PC-9 (cell line): Measurements from ENCODE around the gene DGLUCY.
"Not testable (repeated sequence)": the region's sequence is repeated elsewhere in the genome, so short reads cannot be mapped to it uniquely, and the experiment has no call there.

ENCODE experiments used
- EZH2 ChIP-seq: fragments of 200-600 bp; sonication (generic); IDR thresholded peaks from 2 replicates; pipeline ENCODE4 v1.8.0; 2017; ENCODE audit warnings: antibody characterized with exemption, low read depth
- TF ChIP-seq, protein P1 (sequence below): fragments of 200-600 bp; sonication (generic); conservative IDR thresholded peaks from 2 replicates; pipeline ENCODE4 v1.6.1; 2017; ENCODE audit warnings: mixed run types, antibody characterized with exemption, mild to moderate bottlenecking, moderate library complexity

DNA sequence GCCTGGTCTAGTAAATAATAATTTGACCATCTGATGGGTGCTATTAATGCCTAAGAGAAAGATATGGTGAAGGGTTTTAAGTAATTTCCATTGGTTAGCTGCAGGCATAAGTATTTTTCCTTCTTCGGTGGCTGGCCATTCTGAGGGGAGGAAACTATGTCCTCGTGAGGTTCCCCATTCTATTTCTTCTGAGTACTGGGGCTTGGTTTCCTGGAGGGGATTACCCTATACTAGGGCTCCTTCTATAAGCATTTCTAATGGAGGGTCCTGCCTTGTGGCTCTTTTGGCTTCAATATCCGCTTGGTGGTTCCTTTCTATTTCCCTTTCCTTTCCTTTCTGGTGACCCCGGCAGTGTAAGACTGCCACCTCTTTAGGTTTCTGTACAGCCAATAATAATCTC is 112.5 kb downstream of the DGLUCY start:
- TF ChIP-seq, protein P1, sequence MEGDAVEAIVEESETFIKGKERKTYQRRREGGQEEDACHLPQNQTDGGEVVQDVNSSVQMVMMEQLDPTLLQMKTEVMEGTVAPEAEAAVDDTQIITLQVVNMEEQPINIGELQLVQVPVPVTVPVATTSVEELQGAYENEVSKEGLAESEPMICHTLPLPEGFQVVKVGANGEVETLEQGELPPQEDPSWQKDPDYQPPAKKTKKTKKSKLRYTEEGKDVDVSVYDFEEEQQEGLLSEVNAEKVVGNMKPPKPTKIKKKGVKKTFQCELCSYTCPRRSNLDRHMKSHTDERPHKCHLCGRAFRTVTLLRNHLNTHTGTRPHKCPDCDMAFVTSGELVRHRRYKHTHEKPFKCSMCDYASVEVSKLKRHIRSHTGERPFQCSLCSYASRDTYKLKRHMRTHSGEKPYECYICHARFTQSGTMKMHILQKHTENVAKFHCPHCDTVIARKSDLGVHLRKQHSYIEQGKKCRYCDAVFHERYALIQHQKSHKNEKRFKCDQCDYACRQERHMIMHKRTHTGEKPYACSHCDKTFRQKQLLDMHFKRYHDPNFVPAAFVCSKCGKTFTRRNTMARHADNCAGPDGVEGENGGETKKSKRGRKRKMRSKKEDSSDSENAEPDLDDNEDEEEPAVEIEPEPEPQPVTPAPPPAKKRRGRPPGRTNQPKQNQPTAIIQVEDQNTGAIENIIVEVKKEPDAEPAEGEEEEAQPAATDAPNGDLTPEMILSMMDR, result not testable (repeated sequence)
- not testable (repeated sequence) for TF ChIP-seq EZH2
